K562 (cell line): ENCODE measurements around the gene ALG8.

Experiments used
- CBX5 ChIP-seq: IDR thresholded peaks from 2 replicates; pipeline ENCODE4 v1.6.1; 2014; ENCODE audit warnings: low read depth, borderline replicate concordance
- SREBF2 ChIP-seq: sonication (generic); formaldehyde crosslinking; IDR thresholded peaks from 2 replicates; pipeline ENCODE4 v1.4.0; 2020; ENCODE audit warnings: mild to moderate bottlenecking, missing genetic modification reagents
- U2AF1 ChIP-seq: fragments of 200-400 bp; formaldehyde crosslinking; optimal IDR thresholded peaks from 2 replicates; pipeline ENCODE3; 2017; ENCODE audit warnings: mild to moderate bottlenecking, low read depth, low read length, moderate library complexity
- USF1 ChIP-seq: sonication (generic); formaldehyde crosslinking; IDR thresholded peaks from 2 replicates; pipeline ENCODE4 v1.9.0; 2022; ENCODE audit warnings: mild to moderate bottlenecking, missing genetic modification reagents

GRCh38 chr11:78094250-78094649, 45.2 kb downstream of the ALG8 start:
- TF ChIP-seq SREBF2 (no peak), CBX5 (no peak), U2AF1 (no peak), USF1 (no peak)
